GM12878 (cell line): ENCODE results near the gene ADAMTS4. TPM values are rescaled to one million over a fixed set of nuclear protein-coding genes. Genes with fewer than 3 reads are reported as not detected.

ENCODE experiments used
- BCL11A ChIP-seq: IDR thresholded peaks from 2 replicates; pipeline ENCODE4 v1.6.1; 2011; ENCODE audit warnings: low read depth, low read length
- CREM ChIP-seq: IDR thresholded peaks from 2 replicates; pipeline ENCODE4 v1.6.1; 2014; ENCODE audit warnings: antibody characterized with exemption, low read depth
- CUX1 ChIP-seq: IDR thresholded peaks from 2 replicates; pipeline ENCODE4 v1.6.1; 2012; ENCODE audit warnings: improper control_type of control experiment, low read depth, low read length; ENCODE audit not compliant: insufficient replicate concordance
- ETV6 ChIP-seq, 2 experiments: fragments of 450-650 bp in 1 of 2; IDR thresholded peaks in 1 of 2; conservative IDR thresholded peaks in 1 of 2; 2 replicates each; pipeline ENCODE4 v1.6.1; 2014; ENCODE audit warnings: antibody characterized with exemption in 1 of 2, borderline replicate concordance in 1 of 2, low read depth in 1 of 2, mild to moderate bottlenecking in 1 of 2, moderate library complexity in 1 of 2
- FOXM1 ChIP-seq: IDR thresholded peaks from 2 replicates; pipeline ENCODE4 v1.6.1; 2012; ENCODE audit warnings: low read depth, mild to moderate bottlenecking, inconsistent platforms, low read length, moderate library complexity
- IRF5 ChIP-seq: fragments of 450-650 bp; IDR thresholded peaks from 2 replicates; pipeline ENCODE4 v1.6.1; 2017; ENCODE audit warnings: borderline replicate concordance
- MEF2A ChIP-seq: IDR thresholded peaks from 2 replicates; pipeline ENCODE4 v1.6.1; 2011; ENCODE audit warnings: low read depth, mild to moderate bottlenecking, low read length, moderate library complexity; ENCODE audit not compliant: insufficient read depth
- NFYA ChIP-seq: IDR thresholded peaks from 2 replicates; pipeline ENCODE4 v1.6.1; 2011; ENCODE audit warnings: low read depth, mild to moderate bottlenecking, low read length, improper control_type of control experiment, borderline replicate concordance
- POLR2AphosphoS2 ChIP-seq: IDR thresholded peaks from 2 replicates; pipeline ENCODE4 v1.6.1; 2011; ENCODE audit warnings: low read depth, mild to moderate bottlenecking, low read length, improper control_type of control experiment, moderate library complexity
- RFX5 ChIP-seq: IDR thresholded peaks from 2 replicates; pipeline ENCODE4 v1.6.1; 2011; ENCODE audit warnings: low read depth, low read length, improper control_type of control experiment
- SMAD1 ChIP-seq: fragments of 450-650 bp; IDR thresholded peaks from 2 replicates; pipeline ENCODE4 v1.6.1; 2018; ENCODE audit warnings: mild to moderate bottlenecking, low read depth; ENCODE audit not compliant: partially characterized antibody
- SREBF1 ChIP-seq: IDR thresholded peaks from 2 replicates; pipeline ENCODE4 v1.6.1; 2012; ENCODE audit warnings: mild to moderate bottlenecking, low read length
- SREBF2 ChIP-seq: IDR thresholded peaks from 2 replicates; pipeline ENCODE4 v1.6.1; 2012; ENCODE audit warnings: mild to moderate bottlenecking, low read length
- SRF ChIP-seq, 2 experiments: IDR thresholded peaks; 2 replicates each; pipeline ENCODE4 v1.6.1; 2011; ENCODE audit warnings: low read depth in 2 of 2, low read length in 2 of 2, mild to moderate bottlenecking in 1 of 2, moderate library complexity in 1 of 2
- TCF12 ChIP-seq: IDR thresholded peaks from 2 replicates; pipeline ENCODE4 v1.6.1; 2011; ENCODE audit warnings: low read depth, mild to moderate bottlenecking, low read length
- YBX1 ChIP-seq: fragments of 450-650 bp; IDR thresholded peaks from 2 replicates; pipeline ENCODE4 v1.6.1; 2016; ENCODE audit warnings: antibody characterized with exemption
- ZNF207 ChIP-seq: fragments of 450-650 bp; IDR thresholded peaks from 2 replicates; pipeline ENCODE4 v1.6.1; 2014; ENCODE audit warnings: antibody characterized with exemption, mild to moderate bottlenecking, borderline replicate concordance
- ZNF687 ChIP-seq: fragments of 450-650 bp; IDR thresholded peaks from 2 replicates; pipeline ENCODE4 v1.6.1; 2017; ENCODE audit warnings: mild to moderate bottlenecking, moderate library complexity
- polyA plus RNA-seq, 11 experiments: library from polyadenylated mRNA; depleted of rRNA in 4 of 11; unstranded in 6 of 11; stranded (reverse) in 5 of 11; fragments of >200 nt; fragmentation: Nextera tagmentation in 4 of 11; fragmentation: Illumina TruSeq in 1 of 11; extraction: Ambion mirVana in 4 of 11; extraction: Trizol in 1 of 11; gene quantifications; 1 replicate in 1 of 11; 2 replicates in 10 of 11; pipeline versions ENCODE4 v1.2.1 to v1.2.3, GENCODE V29; 2011 to 2016; ENCODE audit warnings: inconsistent platforms in 2 of 11, missing spikeins in 2 of 11, low read depth in 1 of 11
- total RNA-seq, 4 experiments: library from RNA; depleted of rRNA in 3 of 4; stranded (reverse); fragments of >200 nt in 3 of 4; fragmentation: Illumina TruSeq in 1 of 4; extraction: Trizol in 1 of 4; gene quantifications; 2 replicates each; pipeline versions ENCODE4 v1.2.1 to v1.2.3, GENCODE V29; 2013 to 2021

Gene ADAMTS4
- total and polyA plus RNA-seq, 10 of the 15 experiments (the other 5 are each of a cell fraction or from before 2014, with no cell fraction given), result 0.01 to 0.13 (median 0.05) TPM; not detected in 2

GRCh38 chr1:161153682-161154337 lies 45.0 kb downstream of the ADAMTS4 start, which contains the start of gene UFC1 (continued):
- TF ChIP-seq RFX5, result 0 out of 2 replicates have a peak, but pooled peaks have one; percentile 7
- TF ChIP-seq TCF12, result 0 out of 2 replicates have a peak, but pooled peaks have one; percentile 38
- TF ChIP-seq CREM, result peak; percentile 79
- TF ChIP-seq SREBF2, result no peak
- peak; percentile 43; the same call in 1 of the 2 replicates for TF ChIP-seq ZNF687
- TF ChIP-seq BCL11A, result no peak
- no peak for TF ChIP-seq SREBF1
- TF ChIP-seq SRF (IDR thresholded peaks at IDR 0.05; ENCODE audit: low read depth in 2 of 2, low read length in 2 of 2), result peak in 1 of 2 experiments; percentile 41; a peak in 1 of 4 replicates
- no peak for TF ChIP-seq CUX1
- no peak for TF ChIP-seq YBX1
- TF ChIP-seq SMAD1, result no peak
- TF ChIP-seq POLR2AphosphoS2, result peak; percentile 78; the same call in 1 of the 2 replicates
- TF ChIP-seq IRF5, result no peak
- no peak for TF ChIP-seq FOXM1
- peak; percentile 87; the same call in 1 of the 2 replicates for TF ChIP-seq ZNF207
- no peak for TF ChIP-seq ETV6 (conservative IDR thresholded peaks at IDR 0.05 in 1 of 2, IDR thresholded peaks at IDR 0.05 in 1 of 2; ENCODE audit: borderline replicate concordance in 1 of 2, low read depth in 1 of 2)
- no peak for TF ChIP-seq NFYA
- TF ChIP-seq MEF2A, result no peak
